Islet of Langerhans (tissue), 1 donor: Measurements from ENCODE around the gene NOS3.
"Not testable (repeated sequence)": the region's sequence is repeated elsewhere in the genome, so short reads cannot be mapped to it uniquely, and the experiment has no call there.

ENCODE experiments used
- FAIRE-seq: peaks from one replicate; lab custom pipeline; 2011; peaks lifted over from hg19 to GRCh38; lab: Jason Lieb, UNC

The NOS3 gene

GRCh38 chr7:151039850-151040548, 49.2 kb downstream of the NOS3 start:
- no peak for FAIRE-seq

- FAIRE-seq: no peak
Measured at GRCh38 chr7:151040616-151041375, 50.0 kb downstream of the NOS3 start.

GRCh38 chr7:151043449-151043848, 52.6 kb downstream of the NOS3 start:
- FAIRE-seq: not testable (repeated sequence)

- FAIRE-seq: no peak
Measured at GRCh38 chr7:151043959-151044358, 53.1 kb downstream of the NOS3 start.

GRCh38 chr7:151045262-151045661, 54.4 kb downstream of the NOS3 start:
- no peak for FAIRE-seq

GRCh38 chr7:151045967-151046366, 55.1 kb downstream of the NOS3 start:
- FAIRE-seq: no peak

GRCh38 chr7:151046603-151047573, 56.1 kb downstream of the NOS3 start:
- no peak for FAIRE-seq

GRCh38 chr7:151047976-151048815, 57.4 kb downstream of the NOS3 start, which contains the start of gene ASIC3:
ASIC3 (plus strand) TSS chr7:151048531; CDS start chr7:151048886, 355 bp downstream.
- no peak for FAIRE-seq

GRCh38 chr7:151048911-151049463, 58.2 kb downstream of the NOS3 start:
- FAIRE-seq: no peak

- no peak for FAIRE-seq
Measured at GRCh38 chr7:151051108-151051507, 60.3 kb downstream of the NOS3 start.

- FAIRE-seq: no peak
Measured at GRCh38 chr7:151053096-151053495, 62.3 kb downstream of the NOS3 start.

GRCh38 chr7:151053751-151054150, 62.9 kb downstream of the NOS3 start:
- FAIRE-seq: no peak

- FAIRE-seq: no peak
Measured at GRCh38 chr7:151056283-151056665, 65.5 kb downstream of the NOS3 start.

GRCh38 chr7:151056666-151057505, 66.1 kb downstream of the NOS3 start:
- FAIRE-seq: no peak

- FAIRE-seq: no peak
Measured at GRCh38 chr7:151057506-151057988, 66.7 kb downstream of the NOS3 start, which contains the start of gene CDK5. CDK5 (minus strand) TSS chr7:151057897; CDS start chr7:151057848, 49 bp downstream.

GRCh38 chr7:151057989-151058780, 67.4 kb downstream of the NOS3 start:
- FAIRE-seq: no peak

GRCh38 chr7:151058781-151059366, 68.1 kb downstream of the NOS3 start:
- no peak for FAIRE-seq

GRCh38 chr7:151059367-151060112, 68.7 kb downstream of the NOS3 start, which contains the start of gene SLC4A2:
SLC4A2 (plus strand) TSS chr7:151059589; CDS start chr7:151061988, 2,399 bp downstream.
- no peak for FAIRE-seq
